GM18858 (cell line): ENCODE data around the gene CEP131.

Experiments
- ATAC-seq: cut with Tn5 transposase; IDR thresholded peaks from one replicate; pipeline ENCODE4 v1.9.1; 2021; ENCODE audit not compliant: unreplicated experiment

CEP131 gene

DNA sequence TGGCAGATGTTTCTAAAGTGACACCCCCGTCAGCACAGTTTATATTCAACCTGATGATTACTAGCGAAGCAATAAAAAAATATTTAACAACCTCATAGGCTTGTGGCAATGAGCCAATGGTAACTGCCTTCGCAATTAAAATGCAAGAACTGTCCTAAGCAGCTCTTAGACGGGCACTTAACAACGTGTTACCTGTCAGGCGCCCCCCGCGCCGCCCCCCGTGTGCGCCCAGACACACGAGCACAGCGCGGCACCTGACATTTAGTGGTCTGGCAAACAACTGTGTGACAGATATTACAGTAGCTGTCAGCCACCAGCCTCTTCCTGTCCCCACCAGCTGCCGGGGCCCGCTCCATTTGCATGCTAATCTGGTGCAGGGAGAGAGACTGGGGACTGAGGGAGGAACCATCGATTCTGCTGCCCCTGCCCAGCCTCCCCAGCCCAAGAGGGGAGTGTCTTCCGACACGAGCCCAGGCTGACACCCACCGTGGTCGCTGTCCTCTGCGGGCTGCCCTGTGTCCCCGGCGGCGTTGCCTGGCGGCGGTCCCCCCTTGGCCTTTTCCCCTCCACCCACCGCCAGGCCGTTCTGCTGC lies 29.0 kb upstream of the CEP131 start:
- no peak for ATAC-seq

GRCh38 chr17:81251094-81251708 lies 28.4 kb upstream of the CEP131 start:
- no peak for ATAC-seq

- ATAC-seq = no peak
These were observed 27.7 kb upstream of the CEP131 start for GRCh38 chr17:81250286-81251093.

DNA sequence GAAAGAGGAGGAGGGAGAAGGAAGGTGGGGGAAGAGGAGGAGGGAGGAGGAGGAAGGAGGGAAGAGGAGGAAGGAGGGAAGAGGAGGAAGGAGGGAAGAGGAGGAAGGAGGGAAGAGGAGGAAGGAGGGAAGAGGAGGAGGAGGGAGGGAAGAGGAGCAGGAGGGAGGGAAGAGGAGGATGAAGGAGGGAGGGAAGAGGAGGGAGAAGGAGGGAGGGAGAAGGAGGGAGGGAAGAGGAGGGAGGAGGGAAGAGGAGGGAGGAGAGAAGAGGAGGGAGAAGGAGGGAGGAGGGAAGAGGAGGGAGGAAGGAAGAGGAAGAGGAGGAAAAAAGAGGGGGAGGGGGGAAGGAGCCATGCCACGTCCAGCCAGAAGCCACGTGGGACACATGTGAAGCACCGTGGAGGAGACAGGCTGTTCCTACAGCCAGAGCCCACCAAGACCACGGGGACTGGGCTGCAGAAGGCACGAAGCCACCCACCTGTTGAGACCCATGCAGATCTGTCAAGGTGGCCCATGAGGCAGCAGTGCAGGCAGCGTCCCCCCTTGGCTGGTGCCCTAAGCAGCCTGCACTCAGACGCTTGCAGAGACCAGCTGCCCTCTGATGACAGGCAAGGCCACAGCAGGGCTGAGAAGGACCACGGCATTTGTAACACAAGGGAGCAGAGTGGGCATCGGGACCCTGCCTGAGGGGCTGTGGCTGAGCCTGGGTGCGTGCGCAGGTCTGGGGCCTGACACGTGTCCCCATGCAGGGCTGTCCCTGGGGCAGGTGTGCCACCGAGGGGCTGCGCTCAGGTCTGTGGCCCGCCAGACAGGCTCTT lies 26.7 kb upstream of the CEP131 start:
- no peak for ATAC-seq

- no peak for ATAC-seq
These were observed 25.9 kb upstream of the CEP131 start for GRCh38 chr17:81248649-81249048.

DNA sequence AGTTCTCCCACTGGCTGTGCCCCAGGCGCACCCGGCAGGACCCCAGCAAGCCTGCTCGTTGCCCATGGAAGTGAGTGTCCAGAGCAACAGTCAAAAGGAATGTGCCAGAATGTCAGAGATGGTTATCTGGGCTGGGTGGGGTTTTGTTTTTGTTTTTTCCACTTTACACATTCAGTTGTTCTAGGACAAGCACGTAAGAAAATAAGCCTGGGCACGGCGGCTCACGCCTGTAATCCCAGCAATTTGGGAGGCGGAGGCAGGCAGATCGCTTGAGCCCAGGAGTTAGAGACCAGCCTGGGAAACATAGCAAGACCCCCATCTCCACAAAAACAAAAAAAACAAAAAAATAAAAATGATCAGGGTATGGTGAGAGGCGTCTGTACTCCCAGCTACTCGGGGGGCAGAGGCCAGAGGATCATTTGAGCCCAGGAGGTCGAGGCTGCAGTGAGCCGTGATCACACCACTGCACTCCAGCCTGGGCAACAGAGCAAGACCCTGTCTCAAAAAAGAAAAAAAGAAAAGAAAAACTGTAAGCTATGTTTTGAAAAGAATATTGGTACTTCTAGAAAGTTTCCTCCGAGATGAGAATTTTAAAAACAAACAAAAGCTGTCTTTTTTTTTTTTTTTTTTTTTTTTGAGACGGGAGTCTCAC lies 24.7 kb upstream of the CEP131 start:
- ATAC-seq = no peak

GRCh38 chr17:81246679-81247338 lies 24.0 kb upstream of the CEP131 start:
- ATAC-seq = no peak

- ATAC-seq = no peak
These were observed 23.5 kb upstream of the CEP131 start for GRCh38 chr17:81246343-81246670.

DNA sequence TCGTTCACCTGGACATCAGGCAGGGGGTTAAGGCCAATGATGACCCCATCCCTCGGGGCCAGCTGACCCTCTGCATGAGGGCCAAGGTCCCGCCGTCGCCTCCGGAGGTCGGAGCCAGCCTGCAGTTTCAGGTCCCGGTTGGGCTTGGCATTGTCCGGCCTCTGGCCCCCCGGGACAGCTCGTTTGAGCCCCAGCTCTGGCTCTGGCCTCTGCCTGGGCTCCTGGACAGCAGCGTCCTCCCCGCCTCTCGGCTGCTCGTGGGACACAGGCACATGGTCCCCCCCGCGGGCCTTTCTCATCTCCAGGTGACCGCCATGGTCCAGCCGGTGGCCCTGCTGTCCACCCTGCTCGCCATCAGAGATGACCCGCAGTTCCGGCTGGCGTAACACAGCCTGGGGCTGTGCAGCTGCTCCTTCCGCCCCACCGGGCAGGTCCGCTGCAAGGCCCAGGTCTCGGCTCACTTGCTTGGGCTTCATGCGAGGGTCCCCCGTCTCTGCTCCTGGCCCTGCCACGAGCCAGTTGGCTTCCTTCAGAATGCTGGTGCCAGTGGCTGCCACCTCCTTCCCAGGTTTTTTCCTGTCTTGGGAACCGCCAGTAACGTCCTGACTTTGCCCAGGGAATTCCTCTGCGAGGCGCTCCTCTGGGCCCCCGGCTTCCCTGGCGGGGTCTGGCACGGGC lies 23.0 kb upstream of the CEP131 start:
- ATAC-seq = no peak

DNA sequence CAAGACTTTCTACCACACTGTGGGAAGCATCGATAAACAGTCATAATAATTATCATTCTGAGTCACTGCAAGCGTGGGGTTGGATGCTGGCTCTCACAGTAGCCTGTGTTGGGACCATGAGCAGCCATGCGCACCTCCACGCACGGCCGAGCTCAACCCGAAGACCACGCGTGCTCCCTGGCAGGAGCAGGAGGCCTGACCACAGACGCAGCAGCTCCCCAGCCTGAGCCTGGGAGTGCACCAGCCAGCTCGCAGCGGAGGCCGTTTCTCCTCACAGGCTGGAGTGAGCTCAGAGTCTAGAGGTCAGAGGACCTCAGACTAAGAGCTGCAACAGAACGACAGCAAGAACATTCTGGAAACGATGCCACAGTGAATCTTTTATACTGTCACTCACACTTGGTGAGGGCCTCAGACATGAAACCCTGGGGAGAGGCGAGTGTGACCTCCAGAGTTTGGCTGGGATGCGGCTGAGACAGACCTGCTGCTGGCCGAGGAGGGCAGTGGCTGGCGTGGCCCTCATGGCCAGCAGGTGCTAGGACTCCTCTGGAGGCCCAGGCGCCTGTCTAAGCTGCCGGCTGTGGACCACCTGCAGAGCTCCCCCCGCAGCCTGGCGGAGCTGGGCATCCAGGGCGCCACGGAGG lies 22.4 kb upstream of the CEP131 start:
- no peak for ATAC-seq

DNA sequence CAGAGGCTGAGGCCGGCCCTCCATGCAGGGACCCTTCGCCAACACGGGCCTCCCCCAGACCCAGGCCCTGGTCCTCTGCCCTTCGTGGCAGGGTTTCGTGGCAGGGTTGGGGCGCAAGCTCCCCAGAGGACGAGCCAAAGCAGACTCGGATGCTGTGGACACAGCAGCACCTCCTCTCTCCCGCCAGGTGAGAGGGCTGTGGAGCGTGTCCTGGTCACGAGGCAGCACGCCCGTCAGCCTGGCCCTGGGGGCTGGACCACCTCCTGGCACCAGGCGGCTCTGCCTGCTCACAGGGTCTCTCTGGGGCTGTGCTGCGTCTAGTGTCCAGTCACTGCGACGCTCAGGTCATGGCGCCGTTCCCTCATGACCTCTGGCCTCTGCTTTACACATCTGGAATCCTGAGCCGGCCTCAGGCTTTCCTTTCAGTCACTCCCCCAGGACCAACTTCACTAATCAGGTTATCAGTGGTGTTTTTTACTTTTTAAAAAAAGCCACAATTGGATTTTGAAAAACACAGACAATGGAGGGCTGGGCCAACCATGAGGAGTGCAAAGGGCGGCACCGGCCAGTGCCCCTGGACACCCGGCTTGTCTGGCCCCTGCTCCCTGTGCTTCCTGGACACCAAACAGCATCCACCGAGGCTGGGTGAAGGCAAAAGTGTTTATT lies 21.7 kb upstream of the CEP131 start:
- ATAC-seq = no peak

- no peak for ATAC-seq
These were observed 20.5 kb upstream of the CEP131 start for GRCh38 chr17:81243333-81243664.

GRCh38 chr17:81242421-81243332 lies 19.9 kb upstream of the CEP131 start:
- ATAC-seq = no peak

DNA sequence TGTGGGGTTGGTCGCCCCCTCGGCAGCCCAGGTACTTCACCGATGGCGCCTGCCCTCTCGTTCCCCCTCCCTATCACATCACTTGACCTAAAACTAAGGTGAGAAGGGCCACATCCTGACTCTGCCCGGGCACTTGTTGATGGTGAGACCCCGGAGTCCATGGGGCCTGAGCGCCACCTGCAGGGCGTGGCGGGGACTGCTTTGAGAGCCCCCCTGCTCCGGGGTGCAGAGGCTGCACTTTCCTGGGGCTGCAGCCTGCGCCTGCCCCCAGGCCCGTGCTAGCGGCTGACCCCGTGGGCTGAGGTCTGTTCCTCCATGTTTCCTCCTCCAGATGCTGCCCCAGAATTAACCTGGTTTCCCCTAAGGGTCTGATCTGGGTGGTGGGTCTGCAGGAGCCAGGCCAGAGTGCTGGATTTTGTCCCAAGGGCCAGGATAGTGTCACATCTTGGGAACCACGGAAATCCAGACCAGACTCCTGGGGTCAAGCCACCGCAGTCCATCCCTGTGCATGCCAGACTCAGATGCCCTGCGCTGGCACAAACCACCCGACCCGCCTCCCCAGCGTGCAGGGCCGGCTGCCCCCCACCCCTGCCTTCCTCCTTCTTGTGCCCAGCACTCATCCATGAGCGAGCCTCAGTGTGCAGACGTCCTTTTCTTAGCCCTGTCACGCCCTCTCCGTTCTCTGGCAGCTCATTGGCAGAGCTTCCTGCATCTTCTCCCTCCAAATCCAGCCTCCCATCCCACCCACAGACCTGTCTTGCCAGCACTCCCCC lies 19.1 kb upstream of the CEP131 start:
- no peak for ATAC-seq

- ATAC-seq = no peak
These were observed 18.4 kb upstream of the CEP131 start for GRCh38 chr17:81241203-81241602.

DNA sequence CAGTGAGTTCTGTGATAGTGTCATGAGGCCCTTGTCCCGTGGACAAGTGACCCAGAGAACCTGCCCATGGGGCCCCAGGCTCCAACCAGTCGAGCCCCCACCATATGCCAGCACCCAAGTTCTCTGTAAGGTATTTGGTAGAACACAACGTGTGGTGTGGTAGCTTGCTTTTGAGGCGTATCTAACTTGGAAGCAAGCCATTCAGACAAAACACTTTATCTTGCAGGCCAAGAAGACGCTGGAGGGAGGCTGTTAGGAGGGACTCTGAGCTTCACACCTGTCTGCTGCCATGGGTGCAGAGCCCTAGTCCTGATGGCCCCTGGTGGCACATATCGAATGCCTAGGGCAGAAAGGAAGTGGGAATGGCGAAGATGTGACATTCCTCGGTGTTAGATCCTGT lies 18.0 kb upstream of the CEP131 start:
- no peak for ATAC-seq
